HCT116 (cell line): ENCODE results near the gene BIVM.

Experiments used
- CTCF ChIP-seq, 3 experiments: fragments of 200-600 bp in 1 of 3; sonication (generic) in 1 of 3; IDR thresholded peaks in 2 of 3; conservative IDR thresholded peaks in 1 of 3; 2 replicates each; pipeline ENCODE4 v1.5.1; 2012 to 2017; ENCODE audit warnings: low read depth in 2 of 3, low read length in 2 of 3, antibody characterized with exemption in 1 of 3, borderline replicate concordance in 1 of 3, control low read depth in 1 of 3, mild to moderate bottlenecking in 1 of 3, mixed read lengths in 1 of 3, mixed run types in 1 of 3, moderate library complexity in 1 of 3; ENCODE audit not compliant: insufficient read depth in 1 of 3
- SRF ChIP-seq: IDR thresholded peaks from 2 replicates; pipeline ENCODE4 v1.6.1; 2012; ENCODE audit warnings: low read depth

- no peak for TF ChIP-seq CTCF (IDR thresholded peaks at IDR 0.05 in 2 of 3, conservative IDR thresholded peaks at IDR 0.05 in 1 of 3; ENCODE audit: borderline replicate concordance in 1 of 3, insufficient read depth in 1 of 3, low read depth in 2 of 3, low read length in 2 of 3)
- no peak for TF ChIP-seq SRF
These were observed at the start of gene BIVM, which contains the start of gene POGLUT2 for GRCh38 chr13:102798581-102799425.
